ENCODE data around the gene GALR1. TPM values are rescaled to one million over a fixed set of nuclear protein-coding genes. Genes with fewer than 3 reads are reported as not detected.

Gene GALR1
- total and polyA plus RNA-seq, 2 donors (not counting 3 experiments of a cell fraction or from before 2014, with no cell fraction given) = not detected

DNA sequence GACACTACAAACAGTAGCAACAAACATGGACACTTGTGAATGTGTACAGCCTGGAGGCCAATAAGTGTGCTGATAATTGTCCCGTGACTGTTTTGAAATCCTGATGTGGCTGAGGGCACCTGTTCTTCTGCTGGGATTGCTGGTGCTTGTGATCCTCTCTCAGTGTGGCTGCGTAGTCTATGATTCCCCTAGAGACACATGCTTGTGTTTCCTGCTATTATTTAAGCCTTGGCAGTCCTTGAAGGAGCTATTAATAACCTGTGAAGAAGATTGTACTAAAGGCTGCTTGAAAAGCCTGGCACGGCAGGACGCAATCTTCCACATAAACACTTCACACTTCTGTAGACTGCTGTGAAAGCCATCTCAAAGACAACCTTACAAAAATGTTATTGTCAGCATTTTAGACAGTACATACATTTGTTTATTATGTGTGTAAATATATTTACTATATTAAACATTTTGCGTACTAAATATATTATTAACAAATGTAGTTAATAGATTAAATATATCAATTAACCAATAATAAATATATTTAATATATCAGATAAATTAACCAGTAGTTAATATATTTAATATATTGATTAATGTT lies 71.4 kb downstream of the GALR1 start:
- ChIA-PET POLR2A (no interaction called here), CTCF (no interaction called here)
- no peaks in the 10 kb centered on the region for H4K20me1 ChIP-seq (replicated peaks; ENCODE audit: control insufficient read depth, extremely low read depth, insufficient read depth, low read length)
- intact Hi-C loops (cut with micrococcal nuclease) (no loop called here), dilution Hi-C loops (cut with MboI; ENCODE audit: extremely low pct_ligation_motif_present, low sequenced_read_pairs) (no loop called here)
- H3K4me1 ChIP-seq (ENCODE audit: control insufficient read depth, extremely low read depth, insufficient read depth, low read length) = no peaks in the 10 kb centered on the region
- H3K27ac ChIP-seq (ENCODE audit: insufficient read depth, low read depth, low read length) = no peak overlapping the region
- peaks cover 8% of the 10 kb centered on the region for H3K9me3 ChIP-seq (replicated peaks; ENCODE audit: control insufficient read depth, insufficient read depth, low read length)
- BruUV-seq (replicated peaks) = no TSS peak
- H2AFZ ChIP-seq (ENCODE audit: low read depth, low read length) = no peak overlapping the region
- no peak overlapping the region for H3K4me3 ChIP-seq (replicated peaks in 1 of 3; ENCODE audit: insufficient read depth in 1 of 3, low read depth in 1 of 3, low read length in 3 of 3)
- no peaks in the 10 kb centered on the region for H3K27me3 ChIP-seq (ENCODE audit: control insufficient read depth in 2 of 2, insufficient read depth in 2 of 2, low read length in 2 of 2)
- FAIRE-seq = no peak
- TF ChIP-seq FOS (IDR thresholded peaks at IDR 0.05; ENCODE audit: borderline replicate concordance, insufficient read depth, low read length) (no peak), JUN (IDR thresholded peaks at IDR 0.05; ENCODE audit: borderline replicate concordance, insufficient read depth, insufficient read length, low read depth) (no peak), POLR2AphosphoS5 (IDR thresholded peaks at IDR 0.05; ENCODE audit: insufficient read depth, low read depth, low read length) (no peak), MYC (IDR thresholded peaks at IDR 0.05; ENCODE audit: low read depth, low read length) (no peak), GATA2 (IDR thresholded peaks at IDR 0.05; ENCODE audit: insufficient read depth, insufficient read length, low read depth, low read length) (no peak), EZH2 (IDR thresholded peaks at IDR 0.05; ENCODE audit: borderline replicate concordance, low read depth, low read length, severe bottlenecking) (no peak), POLR2A (IDR thresholded peaks at IDR 0.05; ENCODE audit: low read depth, low read length) (no peak)
- TF ChIP-seq, protein P1, sequence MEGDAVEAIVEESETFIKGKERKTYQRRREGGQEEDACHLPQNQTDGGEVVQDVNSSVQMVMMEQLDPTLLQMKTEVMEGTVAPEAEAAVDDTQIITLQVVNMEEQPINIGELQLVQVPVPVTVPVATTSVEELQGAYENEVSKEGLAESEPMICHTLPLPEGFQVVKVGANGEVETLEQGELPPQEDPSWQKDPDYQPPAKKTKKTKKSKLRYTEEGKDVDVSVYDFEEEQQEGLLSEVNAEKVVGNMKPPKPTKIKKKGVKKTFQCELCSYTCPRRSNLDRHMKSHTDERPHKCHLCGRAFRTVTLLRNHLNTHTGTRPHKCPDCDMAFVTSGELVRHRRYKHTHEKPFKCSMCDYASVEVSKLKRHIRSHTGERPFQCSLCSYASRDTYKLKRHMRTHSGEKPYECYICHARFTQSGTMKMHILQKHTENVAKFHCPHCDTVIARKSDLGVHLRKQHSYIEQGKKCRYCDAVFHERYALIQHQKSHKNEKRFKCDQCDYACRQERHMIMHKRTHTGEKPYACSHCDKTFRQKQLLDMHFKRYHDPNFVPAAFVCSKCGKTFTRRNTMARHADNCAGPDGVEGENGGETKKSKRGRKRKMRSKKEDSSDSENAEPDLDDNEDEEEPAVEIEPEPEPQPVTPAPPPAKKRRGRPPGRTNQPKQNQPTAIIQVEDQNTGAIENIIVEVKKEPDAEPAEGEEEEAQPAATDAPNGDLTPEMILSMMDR (IDR thresholded peaks at IDR 0.05; ENCODE audit: extremely low read depth in 1 of 2, insufficient read depth in 1 of 2, low read depth in 1 of 2, low read length in 2 of 2) = no peak
- TF ChIP-seq, protein P2, sequence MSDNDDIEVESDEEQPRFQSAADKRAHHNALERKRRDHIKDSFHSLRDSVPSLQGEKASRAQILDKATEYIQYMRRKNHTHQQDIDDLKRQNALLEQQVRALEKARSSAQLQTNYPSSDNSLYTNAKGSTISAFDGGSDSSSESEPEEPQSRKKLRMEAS (IDR thresholded peaks at IDR 0.05; ENCODE audit: insufficient read depth, insufficient read length) = no peak
- H3K79me2 ChIP-seq (ENCODE audit: control insufficient read depth, insufficient read depth, low read length) = no peaks in the 10 kb centered on the region
- no peak overlapping the region for H3K4me2 ChIP-seq (ENCODE audit: insufficient read depth, low read length)
- no peaks in the 10 kb centered on the region for H3K36me3 ChIP-seq (ENCODE audit: control insufficient read depth in 2 of 2, extremely low read depth in 1 of 2, insufficient read depth in 2 of 2, low read length in 2 of 2)
- H3K9ac ChIP-seq (replicated peaks; ENCODE audit: extremely low read depth, insufficient read depth, low read length) = no peak overlapping the region
- DNase-seq (ENCODE audit: low read depth, low spot score) = no peak
- no peaks in the 10 kb centered on the region for H3K9me1 ChIP-seq (replicated peaks; ENCODE audit: control insufficient read depth, extremely low read depth, insufficient read depth, low read length)

Measured in endothelial cell of umbilical vein (primary cell).